ENCODE data around the gene SCUBE1.

Gene SCUBE1

GRCh38 chr22:43241138-43241597 lies 102.0 kb downstream of the SCUBE1 start:
- no peaks in the 10 kb centered on the region for H3K36me3 Mint-ChIP-seq
- ATAC-seq: no peak

GRCh38 chr22:43240614-43241013 lies 102.6 kb downstream of the SCUBE1 start:
- no peak overlapping the region for H3K27ac Mint-ChIP-seq
- no peaks in the 10 kb centered on the region for H3K4me1 Mint-ChIP-seq
- no peak for DNase-seq (ENCODE audit: low spot score in 2 of 2)
- ATAC-seq: no peak
- no peaks in the 10 kb centered on the region for H3K9me3 Mint-ChIP-seq
- H3K36me3 Mint-ChIP-seq: no peaks in the 10 kb centered on the region
- no peak overlapping the region for H3K4me3 Mint-ChIP-seq

More at GRCh38 chr22:43241138-43241597, 102.0 kb downstream of the SCUBE1 start:
- Mint-ChIP-seq H3K4me3 (no peak overlapping the region), H3K9me3 (no peaks in the 10 kb centered on the region), H3K27ac (no peak overlapping the region), H3K4me1 (no peaks in the 10 kb centered on the region)
- no peak for DNase-seq (ENCODE audit: low spot score in 2 of 2)

- no peak overlapping the region for H3K27ac Mint-ChIP-seq
- no peak overlapping the region for H3K4me3 Mint-ChIP-seq
- H3K36me3 Mint-ChIP-seq: no peaks in the 10 kb centered on the region
- no peaks in the 10 kb centered on the region for H3K4me1 Mint-ChIP-seq
- ATAC-seq (no peak), DNase-seq (ENCODE audit: low spot score in 2 of 2) (no peak)
- no peaks in the 10 kb centered on the region for H3K9me3 Mint-ChIP-seq
Observed at GRCh38 chr22:43239956-43240355, 103.2 kb downstream of the SCUBE1 start.

- Mint-ChIP-seq H3K4me1 (no peaks in the 10 kb centered on the region), H3K27ac (no peak overlapping the region), H3K36me3 (no peaks in the 10 kb centered on the region), H3K9me3 (no peaks in the 10 kb centered on the region), H3K4me3 (no peak overlapping the region)
- ATAC-seq (no peak), DNase-seq (ENCODE audit: low spot score in 2 of 2) (no peak)
Observed at GRCh38 chr22:43239193-43239780, 103.9 kb downstream of the SCUBE1 start.

- H3K4me3 Mint-ChIP-seq: no peak overlapping the region
- no peaks in the 10 kb centered on the region for H3K36me3 Mint-ChIP-seq
- peak overlapping the region; percentile 29 for H3K27ac Mint-ChIP-seq
- no peaks in the 10 kb centered on the region for H3K4me1 Mint-ChIP-seq
- no peak for ATAC-seq
- H3K9me3 Mint-ChIP-seq: no peaks in the 10 kb centered on the region
- no peak for DNase-seq (ENCODE audit: low spot score in 2 of 2)
Observed at GRCh38 chr22:43238526-43239006, 104.6 kb downstream of the SCUBE1 start.

- Mint-ChIP-seq H3K4me3 (no peak overlapping the region), H3K27ac (no peak overlapping the region), H3K36me3 (no peaks in the 10 kb centered on the region), H3K9me3 (no peaks in the 10 kb centered on the region), H3K4me1 (no peaks in the 10 kb centered on the region)
- no peak for DNase-seq (ENCODE audit: low spot score in 2 of 2)
- no peak for ATAC-seq
Observed at GRCh38 chr22:43237280-43237679, 105.9 kb downstream of the SCUBE1 start.

GRCh38 chr22:43236411-43237166 lies 106.6 kb downstream of the SCUBE1 start:
- peak overlapping the region; percentile 70 for H3K27ac Mint-ChIP-seq

GRCh38 chr22:43235445-43236409 lies 107.4 kb downstream of the SCUBE1 start:
- ATAC-seq: no peak
- Mint-ChIP-seq H3K27ac (no peak overlapping the region), H3K9me3 (no peaks in the 10 kb centered on the region), H3K36me3 (peaks cover 6% of the 10 kb centered on the region), H3K4me3 (no peak overlapping the region), H3K4me1 (peaks cover 7% of the 10 kb centered on the region)
- no peak for DNase-seq (ENCODE audit: low spot score in 2 of 2)

More at GRCh38 chr22:43236411-43237166, 106.6 kb downstream of the SCUBE1 start:
- H3K4me1 Mint-ChIP-seq: no peaks in the 10 kb centered on the region
- H3K4me3 Mint-ChIP-seq: no peak overlapping the region
- DNase-seq (ENCODE audit: low spot score in 2 of 2): no peak
- ATAC-seq: no peak
- H3K36me3 Mint-ChIP-seq: no peaks in the 10 kb centered on the region
- no peaks in the 10 kb centered on the region for H3K9me3 Mint-ChIP-seq

- ATAC-seq: no peak
- H3K36me3 Mint-ChIP-seq: peaks cover 6% of the 10 kb centered on the region
Observed at GRCh38 chr22:43234264-43234988, 108.7 kb downstream of the SCUBE1 start.

GRCh38 chr22:43233529-43233928 lies 109.6 kb downstream of the SCUBE1 start:
- Mint-ChIP-seq H3K27ac (peak overlapping the region; percentile 21), H3K4me1 (peaks cover 7% of the 10 kb centered on the region), H3K9me3 (no peaks in the 10 kb centered on the region), H3K36me3 (peaks cover 6% of the 10 kb centered on the region), H3K4me3 (no peak overlapping the region)
- ATAC-seq (no peak), DNase-seq (ENCODE audit: low spot score in 2 of 2) (no peak)

More at GRCh38 chr22:43234264-43234988, 108.7 kb downstream of the SCUBE1 start:
- no peak overlapping the region for H3K4me3 Mint-ChIP-seq
- DNase-seq (ENCODE audit: low spot score in 2 of 2): no peak
- H3K9me3 Mint-ChIP-seq: no peaks in the 10 kb centered on the region
- peaks cover 7% of the 10 kb centered on the region for H3K4me1 Mint-ChIP-seq
- no peak overlapping the region for H3K27ac Mint-ChIP-seq

- H3K4me3 Mint-ChIP-seq: no peak overlapping the region
- peaks cover 6% of the 10 kb centered on the region for H3K36me3 Mint-ChIP-seq
- H3K27ac Mint-ChIP-seq: peak overlapping the region; percentile 74
- no peak for ATAC-seq
- no peaks in the 10 kb centered on the region for H3K9me3 Mint-ChIP-seq
- no peak for DNase-seq (ENCODE audit: low spot score in 2 of 2)
- peaks cover 7% of the 10 kb centered on the region for H3K4me1 Mint-ChIP-seq
Observed at GRCh38 chr22:43232445-43232844, 110.7 kb downstream of the SCUBE1 start.

GRCh38 chr22:43231724-43232034 lies 111.5 kb downstream of the SCUBE1 start:
- peaks cover 7% of the 10 kb centered on the region for H3K4me1 Mint-ChIP-seq
- no peaks in the 10 kb centered on the region for H3K9me3 Mint-ChIP-seq
- H3K27ac Mint-ChIP-seq: no peak overlapping the region
- H3K36me3 Mint-ChIP-seq: peaks cover 6% of the 10 kb centered on the region
- DNase-seq (ENCODE audit: low spot score in 2 of 2) (no peak), ATAC-seq (no peak)
- no peak overlapping the region for H3K4me3 Mint-ChIP-seq

- no peaks in the 10 kb centered on the region for H3K9me3 Mint-ChIP-seq
- no peak overlapping the region for H3K4me3 Mint-ChIP-seq
- H3K4me1 Mint-ChIP-seq: peaks cover 9% of the 10 kb centered on the region
- peak; percentile 52 to 79 for DNase-seq (ENCODE audit: low spot score in 2 of 2)
- H3K36me3 Mint-ChIP-seq: peaks cover 6% of the 10 kb centered on the region
- peak overlapping the region; percentile 43 for H3K27ac Mint-ChIP-seq
- ATAC-seq: peak; percentile 47
Observed at GRCh38 chr22:43230971-43231723, 112.0 kb downstream of the SCUBE1 start.

GRCh38 chr22:43230571-43230970 lies 112.6 kb downstream of the SCUBE1 start:
- ATAC-seq (no peak), DNase-seq (ENCODE audit: low spot score in 2 of 2) (no peak)
- H3K4me1 Mint-ChIP-seq: peaks cover 15% of the 10 kb centered on the region
- H3K9me3 Mint-ChIP-seq: no peaks in the 10 kb centered on the region
- no peak overlapping the region for H3K4me3 Mint-ChIP-seq
- H3K36me3 Mint-ChIP-seq: peaks cover 6% of the 10 kb centered on the region
- no peak overlapping the region for H3K27ac Mint-ChIP-seq
